H1 (cell line): Measurements from ENCODE around the gene TMED3. TPM values are rescaled to one million over a fixed set of nuclear protein-coding genes. Genes with fewer than 3 reads are reported as not detected.

Source experiments
- CHD1 ChIP-seq: IDR thresholded peaks from 2 replicates; pipeline ENCODE4 v1.6.1; 2012; ENCODE audit warnings: low read depth, low read length, improper control_type of control experiment
- CHD2 ChIP-seq: IDR thresholded peaks from 2 replicates; pipeline ENCODE4 v1.6.1; 2012; ENCODE audit warnings: low read length, improper control_type of control experiment
- SIRT6 ChIP-seq: IDR thresholded peaks from one replicate; pipeline ENCODE4 v1.7.1; 2012; ENCODE audit warnings: low read length, inconsistent platforms
- SP4 ChIP-seq: IDR thresholded peaks from 2 replicates; pipeline ENCODE4 v1.6.1; 2012; ENCODE audit warnings: low read length, inconsistent platforms
- ZNF274 ChIP-seq: IDR thresholded peaks from 2 replicates; pipeline ENCODE4 v1.7.0; 2012; ENCODE audit warnings: low read length, borderline replicate concordance; ENCODE audit errors: extremely low read depth
- polyA plus RNA-seq, 7 experiments: library from polyadenylated mRNA; depleted of rRNA in 3 of 7; stranded (reverse) in 5 of 7; unstranded in 2 of 7; fragments of >200 nt in 5 of 7; fragments of 200-250 nt in 2 of 7; gene quantifications; 1 replicate in 5 of 7; 2 replicates in 1 of 7; 4 replicates in 1 of 7; pipeline versions ENCODE4 v1.2.1 to v1.2.3, GENCODE V29; 2011 to 2013; ENCODE audit warnings: missing spikeins in 2 of 7, mixed read lengths in 2 of 7
- total RNA-seq: library from RNA; stranded (reverse); fragmentation: NEBNext Ultra II Directional; extraction: Animal tissue kit (Norgen Biotek cat#: 25700); gene quantifications from 2 replicates; pipeline ENCODE4 v1.2.1, GENCODE V29; 2021
- TF ChIP-seq, protein P1 (sequence below): fragments of 300-600 bp; sonication (generic); IDR thresholded peaks from 2 replicates; pipeline ENCODE4 v1.7.1; 2012; ENCODE audit warnings: low read length, moderate library complexity, mild to moderate bottlenecking, inconsistent platforms; ENCODE audit not compliant: insufficient replicate concordance
- TF ChIP-seq, protein P2 (sequence below): IDR thresholded peaks from 2 replicates; pipeline ENCODE4 v1.6.1; 2012; ENCODE audit warnings: inconsistent platforms

Gene TMED3
- total and polyA plus RNA-seq, 2 of the 8 experiments (the other 6 are each of a cell fraction or from before 2014, with no cell fraction given) = 50.2 to 110 TPM

DNA sequence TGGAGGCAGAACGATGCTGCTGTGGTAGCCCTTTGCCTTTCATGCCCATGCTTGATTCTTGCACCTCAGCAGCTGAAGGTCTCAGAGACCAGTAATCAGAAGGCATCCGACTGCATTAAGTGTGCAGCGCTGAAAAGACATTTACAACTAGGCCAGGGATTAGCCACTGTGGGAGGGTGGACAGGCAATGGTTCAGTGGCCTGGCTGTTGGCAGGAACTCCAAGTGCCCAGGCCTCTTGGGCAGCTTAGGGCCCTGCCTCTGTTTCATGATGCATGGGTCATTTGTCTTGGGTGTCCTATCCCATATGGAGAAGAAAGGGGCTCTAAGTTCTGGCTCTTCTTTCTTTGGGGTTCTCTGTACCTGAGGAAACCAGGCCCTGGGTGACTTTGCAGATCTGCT, 11.4 kb downstream of the TMED3 start (continued):
- TF ChIP-seq, protein P1, sequence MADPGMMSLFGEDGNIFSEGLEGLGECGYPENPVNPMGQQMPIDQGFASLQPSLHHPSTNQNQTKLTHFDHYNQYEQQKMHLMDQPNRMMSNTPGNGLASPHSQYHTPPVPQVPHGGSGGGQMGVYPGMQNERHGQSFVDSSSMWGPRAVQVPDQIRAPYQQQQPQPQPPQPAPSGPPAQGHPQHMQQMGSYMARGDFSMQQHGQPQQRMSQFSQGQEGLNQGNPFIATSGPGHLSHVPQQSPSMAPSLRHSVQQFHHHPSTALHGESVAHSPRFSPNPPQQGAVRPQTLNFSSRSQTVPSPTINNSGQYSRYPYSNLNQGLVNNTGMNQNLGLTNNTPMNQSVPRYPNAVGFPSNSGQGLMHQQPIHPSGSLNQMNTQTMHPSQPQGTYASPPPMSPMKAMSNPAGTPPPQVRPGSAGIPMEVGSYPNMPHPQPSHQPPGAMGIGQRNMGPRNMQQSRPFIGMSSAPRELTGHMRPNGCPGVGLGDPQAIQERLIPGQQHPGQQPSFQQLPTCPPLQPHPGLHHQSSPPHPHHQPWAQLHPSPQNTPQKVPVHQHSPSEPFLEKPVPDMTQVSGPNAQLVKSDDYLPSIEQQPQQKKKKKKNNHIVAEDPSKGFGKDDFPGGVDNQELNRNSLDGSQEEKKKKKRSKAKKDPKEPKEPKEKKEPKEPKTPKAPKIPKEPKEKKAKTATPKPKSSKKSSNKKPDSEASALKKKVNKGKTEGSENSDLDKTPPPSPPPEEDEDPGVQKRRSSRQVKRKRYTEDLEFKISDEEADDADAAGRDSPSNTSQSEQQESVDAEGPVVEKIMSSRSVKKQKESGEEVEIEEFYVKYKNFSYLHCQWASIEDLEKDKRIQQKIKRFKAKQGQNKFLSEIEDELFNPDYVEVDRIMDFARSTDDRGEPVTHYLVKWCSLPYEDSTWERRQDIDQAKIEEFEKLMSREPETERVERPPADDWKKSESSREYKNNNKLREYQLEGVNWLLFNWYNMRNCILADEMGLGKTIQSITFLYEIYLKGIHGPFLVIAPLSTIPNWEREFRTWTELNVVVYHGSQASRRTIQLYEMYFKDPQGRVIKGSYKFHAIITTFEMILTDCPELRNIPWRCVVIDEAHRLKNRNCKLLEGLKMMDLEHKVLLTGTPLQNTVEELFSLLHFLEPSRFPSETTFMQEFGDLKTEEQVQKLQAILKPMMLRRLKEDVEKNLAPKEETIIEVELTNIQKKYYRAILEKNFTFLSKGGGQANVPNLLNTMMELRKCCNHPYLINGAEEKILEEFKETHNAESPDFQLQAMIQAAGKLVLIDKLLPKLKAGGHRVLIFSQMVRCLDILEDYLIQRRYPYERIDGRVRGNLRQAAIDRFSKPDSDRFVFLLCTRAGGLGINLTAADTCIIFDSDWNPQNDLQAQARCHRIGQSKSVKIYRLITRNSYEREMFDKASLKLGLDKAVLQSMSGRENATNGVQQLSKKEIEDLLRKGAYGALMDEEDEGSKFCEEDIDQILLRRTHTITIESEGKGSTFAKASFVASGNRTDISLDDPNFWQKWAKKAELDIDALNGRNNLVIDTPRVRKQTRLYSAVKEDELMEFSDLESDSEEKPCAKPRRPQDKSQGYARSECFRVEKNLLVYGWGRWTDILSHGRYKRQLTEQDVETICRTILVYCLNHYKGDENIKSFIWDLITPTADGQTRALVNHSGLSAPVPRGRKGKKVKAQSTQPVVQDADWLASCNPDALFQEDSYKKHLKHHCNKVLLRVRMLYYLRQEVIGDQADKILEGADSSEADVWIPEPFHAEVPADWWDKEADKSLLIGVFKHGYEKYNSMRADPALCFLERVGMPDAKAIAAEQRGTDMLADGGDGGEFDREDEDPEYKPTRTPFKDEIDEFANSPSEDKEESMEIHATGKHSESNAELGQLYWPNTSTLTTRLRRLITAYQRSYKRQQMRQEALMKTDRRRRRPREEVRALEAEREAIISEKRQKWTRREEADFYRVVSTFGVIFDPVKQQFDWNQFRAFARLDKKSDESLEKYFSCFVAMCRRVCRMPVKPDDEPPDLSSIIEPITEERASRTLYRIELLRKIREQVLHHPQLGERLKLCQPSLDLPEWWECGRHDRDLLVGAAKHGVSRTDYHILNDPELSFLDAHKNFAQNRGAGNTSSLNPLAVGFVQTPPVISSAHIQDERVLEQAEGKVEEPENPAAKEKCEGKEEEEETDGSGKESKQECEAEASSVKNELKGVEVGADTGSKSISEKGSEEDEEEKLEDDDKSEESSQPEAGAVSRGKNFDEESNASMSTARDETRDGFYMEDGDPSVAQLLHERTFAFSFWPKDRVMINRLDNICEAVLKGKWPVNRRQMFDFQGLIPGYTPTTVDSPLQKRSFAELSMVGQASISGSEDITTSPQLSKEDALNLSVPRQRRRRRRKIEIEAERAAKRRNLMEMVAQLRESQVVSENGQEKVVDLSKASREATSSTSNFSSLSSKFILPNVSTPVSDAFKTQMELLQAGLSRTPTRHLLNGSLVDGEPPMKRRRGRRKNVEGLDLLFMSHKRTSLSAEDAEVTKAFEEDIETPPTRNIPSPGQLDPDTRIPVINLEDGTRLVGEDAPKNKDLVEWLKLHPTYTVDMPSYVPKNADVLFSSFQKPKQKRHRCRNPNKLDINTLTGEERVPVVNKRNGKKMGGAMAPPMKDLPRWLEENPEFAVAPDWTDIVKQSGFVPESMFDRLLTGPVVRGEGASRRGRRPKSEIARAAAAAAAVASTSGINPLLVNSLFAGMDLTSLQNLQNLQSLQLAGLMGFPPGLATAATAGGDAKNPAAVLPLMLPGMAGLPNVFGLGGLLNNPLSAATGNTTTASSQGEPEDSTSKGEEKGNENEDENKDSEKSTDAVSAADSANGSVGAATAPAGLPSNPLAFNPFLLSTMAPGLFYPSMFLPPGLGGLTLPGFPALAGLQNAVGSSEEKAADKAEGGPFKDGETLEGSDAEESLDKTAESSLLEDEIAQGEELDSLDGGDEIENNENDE = no peak
- TF ChIP-seq CHD2 = no peak
- TF ChIP-seq, protein P2, sequence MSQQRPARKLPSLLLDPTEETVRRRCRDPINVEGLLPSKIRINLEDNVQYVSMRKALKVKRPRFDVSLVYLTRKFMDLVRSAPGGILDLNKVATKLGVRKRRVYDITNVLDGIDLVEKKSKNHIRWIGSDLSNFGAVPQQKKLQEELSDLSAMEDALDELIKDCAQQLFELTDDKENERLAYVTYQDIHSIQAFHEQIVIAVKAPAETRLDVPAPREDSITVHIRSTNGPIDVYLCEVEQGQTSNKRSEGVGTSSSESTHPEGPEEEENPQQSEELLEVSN = no peak
- TF ChIP-seq SIRT6 = no peak
- no peak for TF ChIP-seq ZNF274
- no peak for TF ChIP-seq SP4
- no peak for TF ChIP-seq CHD1
- TF ChIP-seq, all 59 proteins: peak for 0
